HEK293T (cell line): Measurements from ENCODE around the gene TNRC6C.

ENCODE experiments used
- BHLHE40 ChIP-seq: fragments of 450-650 bp; IDR thresholded peaks from 2 replicates; pipeline ENCODE4 v1.6.1; 2016; ENCODE audit warnings: mild to moderate bottlenecking, moderate library complexity, borderline replicate concordance
- FOXK2 ChIP-seq: fragments of 450-650 bp; IDR thresholded peaks from 2 replicates; pipeline ENCODE4 v1.6.1; 2016; ENCODE audit warnings: mild to moderate bottlenecking
- FOXM1 ChIP-seq: fragments of 450-650 bp; IDR thresholded peaks from 2 replicates; pipeline ENCODE4 v1.6.1; 2017; ENCODE audit warnings: mild to moderate bottlenecking, borderline replicate concordance
- HDGF ChIP-seq: fragments of 450-650 bp; IDR thresholded peaks from 2 replicates; pipeline ENCODE4 v1.6.1; 2017; ENCODE audit warnings: antibody characterized with exemption, borderline replicate concordance
- L3MBTL2 ChIP-seq: fragments of 450-650 bp; conservative IDR thresholded peaks from 2 replicates; pipeline ENCODE4 v1.6.1; 2016; ENCODE audit warnings: mild to moderate bottlenecking
- SP1 ChIP-seq: fragments of 450-650 bp; IDR thresholded peaks from 2 replicates; pipeline ENCODE4 v1.6.1; 2017
- SUZ12 ChIP-seq: fragments of 450-650 bp; IDR thresholded peaks from 2 replicates; pipeline ENCODE4 v1.6.1; 2016; ENCODE audit warnings: mild to moderate bottlenecking

DNA sequence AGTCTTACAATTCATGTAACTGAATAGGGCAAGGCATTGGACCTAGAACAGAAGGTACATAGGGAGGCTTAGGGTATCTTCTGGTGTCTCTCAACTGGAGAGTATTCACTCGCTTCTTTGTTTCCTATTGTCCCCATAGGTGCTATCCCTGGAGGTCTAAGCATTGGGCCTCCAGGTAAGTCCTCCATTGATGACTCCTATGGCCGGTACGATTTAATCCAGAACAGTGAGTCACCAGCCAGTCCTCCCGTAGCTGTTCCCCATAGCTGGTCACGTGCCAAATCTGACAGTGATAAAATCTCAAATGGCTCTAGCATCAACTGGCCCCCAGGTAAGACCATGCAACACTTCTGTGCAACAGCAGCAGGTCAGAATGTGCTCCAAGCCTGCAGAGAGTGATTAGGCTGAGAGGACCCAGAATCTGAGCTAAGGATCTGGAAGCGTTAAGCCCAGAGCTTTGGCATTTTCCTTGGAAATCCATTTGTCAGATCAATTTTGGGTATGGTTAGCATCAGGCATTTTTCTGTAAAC is 134.4 kb downstream of the TNRC6C start:
- no peak for TF ChIP-seq L3MBTL2
- no peak for TF ChIP-seq SP1
- TF ChIP-seq FOXM1: no peak
- no peak for TF ChIP-seq SUZ12
- TF ChIP-seq BHLHE40: no peak
- TF ChIP-seq HDGF: no peak
- TF ChIP-seq FOXK2: no peak
